Mucosa of rectum (tissue), 2 donors: Measurements from ENCODE around the gene COMP.

Experiments
- H3K27ac ChIP-seq, 2 donors: one replicate each; pipeline ENCODE4 v1.7.0; 2013; ENCODE audit warnings: inconsistent platforms in 2 of 2, low read depth in 2 of 2, low read length in 2 of 2
- H3K27me3 ChIP-seq, 2 donors: one replicate each; pipeline ENCODE4 v1.7.0; 2013; ENCODE audit warnings: low read length in 2 of 2; ENCODE audit not compliant: control insufficient read depth in 2 of 2, insufficient read depth in 2 of 2
- H3K36me3 ChIP-seq, 2 donors: one replicate each; pipeline ENCODE4 v1.7.0; 2013; ENCODE audit warnings: low read length in 2 of 2; ENCODE audit not compliant: control insufficient read depth in 2 of 2, insufficient read depth in 2 of 2
- H3K4me1 ChIP-seq, 2 donors: one replicate each; pipeline ENCODE4 v1.7.0; 2013; ENCODE audit warnings: low read length in 2 of 2, mild to moderate bottlenecking in 1 of 2; ENCODE audit not compliant: control insufficient read depth in 2 of 2, insufficient read depth in 2 of 2
- H3K4me3 ChIP-seq, 2 donors: one replicate each; pipeline ENCODE4 v1.7.0; 2013; ENCODE audit warnings: low read length in 2 of 2
- H3K9ac ChIP-seq, 2 donors: one replicate each; pipeline ENCODE4 v1.7.0; 2013; ENCODE audit warnings: low read length in 2 of 2, low read depth in 1 of 2, mild to moderate bottlenecking in 1 of 2
- H3K9me3 ChIP-seq, 2 donors: one replicate each; pipeline ENCODE4 v1.7.0; 2013; ENCODE audit warnings: low read length in 2 of 2; ENCODE audit not compliant: control insufficient read depth in 2 of 2
- donor health status: healthy.
- donor health status: Normal muscosa, but diverticular disease.

Gene COMP

GRCh38 chr19:18745931-18746330, 45.2 kb downstream of the COMP start:
- H3K36me3 ChIP-seq: peaks cover 0 to 3% of the 10 kb centered on the region in 2 donors
- H3K27me3 ChIP-seq: no peaks in the 10 kb centered on the region
- H3K4me1 ChIP-seq: peaks cover 22 to 26% of the 10 kb centered on the region in 2 donors
- no peak overlapping the region for H3K9ac ChIP-seq
- H3K9me3 ChIP-seq: no peaks in the 10 kb centered on the region
- no peak overlapping the region for H3K27ac ChIP-seq
- no peak overlapping the region for H3K4me3 ChIP-seq

- Histone ChIP-seq H3K36me3 (peaks cover 0 to 3% of the 10 kb centered on the region in 2 donors), H3K4me3 (no peak overlapping the region), H3K4me1 (peaks cover 25 to 32% of the 10 kb centered on the region in 2 donors), H3K9me3 (no peaks in the 10 kb centered on the region), H3K27ac (no peak overlapping the region), H3K9ac (no peak overlapping the region), H3K27me3 (no peaks in the 10 kb centered on the region)
Observed at GRCh38 chr19:18745012-18745735, 45.9 kb downstream of the COMP start.

- Histone ChIP-seq H3K4me3 (no peak overlapping the region), H3K9ac (no peak overlapping the region), H3K36me3 (no peaks in the 10 kb centered on the region), H3K27ac (no peak overlapping the region), H3K27me3 (no peaks in the 10 kb centered on the region), H3K4me1 (peaks cover 27 to 33% of the 10 kb centered on the region in 2 donors), H3K9me3 (no peaks in the 10 kb centered on the region)
Observed at GRCh38 chr19:18743784-18744418, 47.2 kb downstream of the COMP start.

GRCh38 chr19:18742838-18743783, 48.0 kb downstream of the COMP start:
- Histone ChIP-seq H3K4me3 (peak overlapping the region in 1 of 2 donors; percentile 7), H3K27me3 (no peaks in the 10 kb centered on the region), H3K9ac (peak overlapping the region in 1 of 2 donors; percentile 51), H3K27ac (peak overlapping the region; percentile 69 to 81), H3K9me3 (no peaks in the 10 kb centered on the region), H3K4me1 (peaks cover 27 to 35% of the 10 kb centered on the region in 2 donors), H3K36me3 (no peaks in the 10 kb centered on the region)

- Histone ChIP-seq H3K4me1 (peaks cover 27 to 42% of the 10 kb centered on the region in 2 donors), H3K9me3 (no peaks in the 10 kb centered on the region), H3K9ac (peak overlapping the region in 1 of 2 donors; percentile 51), H3K4me3 (peak overlapping the region in 1 of 2 donors; percentile 7), H3K36me3 (no peaks in the 10 kb centered on the region), H3K27ac (peak overlapping the region; percentile 69 to 81), H3K27me3 (no peaks in the 10 kb centered on the region)
Observed at GRCh38 chr19:18742324-18742723, 48.8 kb downstream of the COMP start.

- Histone ChIP-seq H3K36me3 (no peaks in the 10 kb centered on the region), H3K4me1 (peaks cover 27 to 46% of the 10 kb centered on the region in 2 donors), H3K9ac (peak overlapping the region; percentile 9 to 66), H3K4me3 (peak overlapping the region; percentile 5 to 35), H3K27me3 (no peaks in the 10 kb centered on the region), H3K27ac (peak overlapping the region; percentile 69 to 81), H3K9me3 (no peaks in the 10 kb centered on the region)
Observed at GRCh38 chr19:18741124-18742121, 49.7 kb downstream of the COMP start.

GRCh38 chr19:18738961-18739690, 52.0 kb downstream of the COMP start:
- H3K4me3 ChIP-seq: no peak overlapping the region
- H3K9ac ChIP-seq: no peak overlapping the region
- H3K27me3 ChIP-seq: no peaks in the 10 kb centered on the region
- H3K9me3 ChIP-seq: no peaks in the 10 kb centered on the region
- H3K4me1 ChIP-seq: peaks cover 27 to 46% of the 10 kb centered on the region in 2 donors
- no peak overlapping the region for H3K27ac ChIP-seq
- no peaks in the 10 kb centered on the region for H3K36me3 ChIP-seq

- H3K4me1 ChIP-seq: peaks cover 25 to 41% of the 10 kb centered on the region in 2 donors
- H3K36me3 ChIP-seq: no peaks in the 10 kb centered on the region
- no peaks in the 10 kb centered on the region for H3K9me3 ChIP-seq
- no peak overlapping the region for H3K4me3 ChIP-seq
- no peaks in the 10 kb centered on the region for H3K27me3 ChIP-seq
- no peak overlapping the region for H3K27ac ChIP-seq
- no peak overlapping the region for H3K9ac ChIP-seq
Observed at GRCh38 chr19:18737954-18738351, 53.2 kb downstream of the COMP start.
